GM12892 (cell line): ENCODE data around the gene ADGRB3.

Source experiments
- POLR2A ChIP-seq: IDR thresholded peaks from 2 replicates; pipeline ENCODE4 v1.6.1; 2011; ENCODE audit warnings: low read depth, low read length, control low read depth
- POLR2AphosphoS5 ChIP-seq: IDR thresholded peaks from 2 replicates; pipeline ENCODE4 v1.6.1; 2011; ENCODE audit warnings: low read depth, low read length, control low read depth
- TAF1 ChIP-seq: IDR thresholded peaks from 2 replicates; pipeline ENCODE4 v1.6.1; 2011; ENCODE audit warnings: low read depth, mild to moderate bottlenecking, control low read depth, low read length, borderline replicate concordance

DNA sequence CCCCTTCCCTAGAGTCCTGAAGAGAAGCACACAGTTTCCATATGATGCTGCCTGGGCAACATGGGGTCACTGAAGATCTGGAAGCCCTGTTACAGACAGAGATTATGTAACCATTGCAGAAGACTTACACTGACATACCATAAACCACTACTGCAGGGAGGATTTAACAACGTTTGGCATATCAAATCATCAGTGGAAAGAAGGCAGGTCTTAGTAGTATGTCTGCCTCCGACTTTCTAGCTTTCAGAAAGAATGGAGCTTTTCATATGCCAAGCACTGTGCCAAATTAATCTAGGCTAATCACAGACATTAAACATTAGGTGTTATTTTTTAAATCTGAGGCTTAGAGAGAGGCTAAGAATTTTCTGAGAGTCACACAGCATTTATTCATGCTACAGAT, 144.3 kb downstream of the ADGRB3 start:
- TF ChIP-seq POLR2AphosphoS5 (no peak), POLR2A (no peak), TAF1 (no peak)
